Ovary (tissue), 3 donors: ENCODE results near the gene CHAC1.

Experiments used
- EP300 ChIP-seq: sonication (generic); formaldehyde crosslinking; IDR thresholded peaks from one replicate; pipeline ENCODE4 v1.6.1; 2017; ENCODE audit warnings: antibody characterized with exemption
- POLR2A ChIP-seq: fragments of 450-650 bp; IDR thresholded peaks from one replicate; pipeline ENCODE4 v1.6.1; 2017; ENCODE audit warnings: antibody characterized with exemption, mild to moderate bottlenecking, moderate library complexity
- TF ChIP-seq, protein P1 (sequence below), 3 donors: fragments of 450-650 bp in 2 of 3; fragments of 200-600 bp in 1 of 3; IDR thresholded peaks; one replicate each; pipeline versions ENCODE4 v1.5.1 to v1.8.0; 2016 to 2022; ENCODE audit warnings: antibody characterized with exemption in 3 of 3, mild to moderate bottlenecking in 1 of 3
- donor health status: DM: no; HTN: no; CAD: no.

- TF ChIP-seq, protein P1, sequence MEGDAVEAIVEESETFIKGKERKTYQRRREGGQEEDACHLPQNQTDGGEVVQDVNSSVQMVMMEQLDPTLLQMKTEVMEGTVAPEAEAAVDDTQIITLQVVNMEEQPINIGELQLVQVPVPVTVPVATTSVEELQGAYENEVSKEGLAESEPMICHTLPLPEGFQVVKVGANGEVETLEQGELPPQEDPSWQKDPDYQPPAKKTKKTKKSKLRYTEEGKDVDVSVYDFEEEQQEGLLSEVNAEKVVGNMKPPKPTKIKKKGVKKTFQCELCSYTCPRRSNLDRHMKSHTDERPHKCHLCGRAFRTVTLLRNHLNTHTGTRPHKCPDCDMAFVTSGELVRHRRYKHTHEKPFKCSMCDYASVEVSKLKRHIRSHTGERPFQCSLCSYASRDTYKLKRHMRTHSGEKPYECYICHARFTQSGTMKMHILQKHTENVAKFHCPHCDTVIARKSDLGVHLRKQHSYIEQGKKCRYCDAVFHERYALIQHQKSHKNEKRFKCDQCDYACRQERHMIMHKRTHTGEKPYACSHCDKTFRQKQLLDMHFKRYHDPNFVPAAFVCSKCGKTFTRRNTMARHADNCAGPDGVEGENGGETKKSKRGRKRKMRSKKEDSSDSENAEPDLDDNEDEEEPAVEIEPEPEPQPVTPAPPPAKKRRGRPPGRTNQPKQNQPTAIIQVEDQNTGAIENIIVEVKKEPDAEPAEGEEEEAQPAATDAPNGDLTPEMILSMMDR (IDR thresholded peaks at IDR 0.05): no peak
- TF ChIP-seq POLR2A (no peak), EP300 (no peak)
Observed at GRCh38 chr15:40959331-40960141, 6.3 kb downstream of the CHAC1 start.
